ACC112 (cell line): ENCODE data around the gene SCD5.

Experiments
- H2AFZ ChIP-seq: fragments of 200-600 bp; sonication (generic); one replicate; pipeline ENCODE4 v1.6.0; 2017; ENCODE audit warnings: antibody characterized with exemption, low read length; ENCODE audit not compliant: unreplicated experiment
- H3K27ac ChIP-seq: fragments of 200-600 bp; sonication (generic); 2 replicates; pipeline ENCODE4 v1.5.1; 2014; ENCODE audit warnings: low read depth, mild to moderate bottlenecking, antibody characterized with exemption, low read length, moderate library complexity
- H3K27me3 ChIP-seq: fragments of 200-600 bp; sonication (generic); 2 replicates; pipeline ENCODE4 v1.6.1; 2014; ENCODE audit warnings: mild to moderate bottlenecking, antibody characterized with exemption, low read length, moderate library complexity, mixed read lengths; ENCODE audit not compliant: insufficient read depth
- H3K36me3 ChIP-seq: fragments of 200-600 bp; sonication (generic); 2 replicates; pipeline ENCODE4 v1.6.1; 2016; ENCODE audit warnings: mild to moderate bottlenecking, antibody characterized with exemption, low read length, moderate library complexity, mixed read lengths; ENCODE audit not compliant: insufficient read depth
- H3K4me1 ChIP-seq: fragments of 200-600 bp; sonication (generic); one replicate; pipeline ENCODE4 v1.6.1; 2016; ENCODE audit warnings: low read length, mixed read lengths; ENCODE audit not compliant: insufficient read depth, unreplicated experiment, control insufficient read depth
- H3K4me3 ChIP-seq: fragments of 200-600 bp; sonication (generic); 2 replicates; pipeline ENCODE4 v1.5.1; 2014; ENCODE audit warnings: mild to moderate bottlenecking, low read depth, low read length
- H3K79me2 ChIP-seq: fragments of 200-600 bp; sonication (generic); one replicate; pipeline ENCODE4 v1.6.0; 2016; ENCODE audit warnings: low read length; ENCODE audit not compliant: control insufficient read depth, unreplicated experiment, insufficient read depth

The SCD5 gene

GRCh38 chr4:82691431-82691830 is 107.2 kb downstream of the SCD5 start:
- Histone ChIP-seq H3K27ac (no peak overlapping the region), H3K4me1 (no peaks in the 10 kb centered on the region), H3K36me3 (no peaks in the 10 kb centered on the region), H2AFZ (no peak overlapping the region), H3K4me3 (no peak overlapping the region), H3K27me3 (no peaks in the 10 kb centered on the region), H3K79me2 (no peaks in the 10 kb centered on the region)

GRCh38 chr4:82688091-82688795 is 110.4 kb downstream of the SCD5 start:
- H2AFZ ChIP-seq = no peak overlapping the region
- H3K36me3 ChIP-seq = no peaks in the 10 kb centered on the region
- no peaks in the 10 kb centered on the region for H3K27me3 ChIP-seq
- H3K4me1 ChIP-seq = no peaks in the 10 kb centered on the region
- no peak overlapping the region for H3K27ac ChIP-seq
- H3K79me2 ChIP-seq = no peaks in the 10 kb centered on the region
- no peak overlapping the region for H3K4me3 ChIP-seq

- H3K4me3 ChIP-seq = no peak overlapping the region
- no peak overlapping the region for H3K27ac ChIP-seq
- H3K4me1 ChIP-seq = no peaks in the 10 kb centered on the region
- no peak overlapping the region for H2AFZ ChIP-seq
- no peaks in the 10 kb centered on the region for H3K79me2 ChIP-seq
- no peaks in the 10 kb centered on the region for H3K27me3 ChIP-seq
- no peaks in the 10 kb centered on the region for H3K36me3 ChIP-seq
Observed at GRCh38 chr4:82687531-82687930, 111.1 kb downstream of the SCD5 start.

- Histone ChIP-seq H3K27ac (no peak overlapping the region), H3K4me1 (no peaks in the 10 kb centered on the region), H3K79me2 (no peaks in the 10 kb centered on the region), H3K36me3 (no peaks in the 10 kb centered on the region), H3K4me3 (no peak overlapping the region), H3K27me3 (no peaks in the 10 kb centered on the region), H2AFZ (no peak overlapping the region)
Observed at GRCh38 chr4:82681754-82682153, 116.8 kb downstream of the SCD5 start.

- Histone ChIP-seq H3K79me2 (no peaks in the 10 kb centered on the region), H3K4me1 (no peaks in the 10 kb centered on the region), H3K4me3 (no peak overlapping the region), H3K36me3 (no peaks in the 10 kb centered on the region), H2AFZ (no peak overlapping the region), H3K27me3 (no peaks in the 10 kb centered on the region), H3K27ac (no peak overlapping the region)
Observed at GRCh38 chr4:82680834-82681233, 117.8 kb downstream of the SCD5 start.

- no peaks in the 10 kb centered on the region for H3K27me3 ChIP-seq
- no peak overlapping the region for H2AFZ ChIP-seq
- no peaks in the 10 kb centered on the region for H3K79me2 ChIP-seq
- no peak overlapping the region for H3K4me3 ChIP-seq
- H3K4me1 ChIP-seq = no peaks in the 10 kb centered on the region
- H3K36me3 ChIP-seq = no peaks in the 10 kb centered on the region
- no peak overlapping the region for H3K27ac ChIP-seq
Observed at GRCh38 chr4:82679531-82679930, 119.1 kb downstream of the SCD5 start.

GRCh38 chr4:82678051-82678450 is 120.5 kb downstream of the SCD5 start:
- Histone ChIP-seq H3K4me3 (no peak overlapping the region), H2AFZ (no peak overlapping the region), H3K27me3 (no peaks in the 10 kb centered on the region), H3K4me1 (no peaks in the 10 kb centered on the region), H3K79me2 (no peaks in the 10 kb centered on the region), H3K27ac (no peak overlapping the region; the same call in 1 of the 2 replicates), H3K36me3 (no peaks in the 10 kb centered on the region)

GRCh38 chr4:82677327-82677726 is 121.3 kb downstream of the SCD5 start:
- Histone ChIP-seq H3K4me3 (no peak overlapping the region), H3K27me3 (no peaks in the 10 kb centered on the region), H3K27ac (no peak overlapping the region), H3K4me1 (no peaks in the 10 kb centered on the region), H2AFZ (no peak overlapping the region), H3K36me3 (no peaks in the 10 kb centered on the region), H3K79me2 (no peaks in the 10 kb centered on the region)

GRCh38 chr4:82667761-82668480 is 130.7 kb downstream of the SCD5 start:
- Histone ChIP-seq H3K4me1 (no peaks in the 10 kb centered on the region), H3K79me2 (no peaks in the 10 kb centered on the region), H2AFZ (no peak overlapping the region), H3K27ac (no peak overlapping the region), H3K4me3 (no peak overlapping the region), H3K27me3 (no peaks in the 10 kb centered on the region), H3K36me3 (no peaks in the 10 kb centered on the region)

GRCh38 chr4:82666970-82667665 is 131.5 kb downstream of the SCD5 start:
- H3K4me1 ChIP-seq = no peaks in the 10 kb centered on the region
- no peaks in the 10 kb centered on the region for H3K27me3 ChIP-seq
- no peaks in the 10 kb centered on the region for H3K36me3 ChIP-seq
- no peak overlapping the region for H3K4me3 ChIP-seq
- H3K79me2 ChIP-seq = no peaks in the 10 kb centered on the region
- no peak overlapping the region for H3K27ac ChIP-seq
- no peak overlapping the region for H2AFZ ChIP-seq
